Measurements from ENCODE around the gene HES4. TPM values are rescaled to one million over a fixed set of nuclear protein-coding genes. Genes with fewer than 3 reads are reported as not detected.

HES4 gene, protein sequence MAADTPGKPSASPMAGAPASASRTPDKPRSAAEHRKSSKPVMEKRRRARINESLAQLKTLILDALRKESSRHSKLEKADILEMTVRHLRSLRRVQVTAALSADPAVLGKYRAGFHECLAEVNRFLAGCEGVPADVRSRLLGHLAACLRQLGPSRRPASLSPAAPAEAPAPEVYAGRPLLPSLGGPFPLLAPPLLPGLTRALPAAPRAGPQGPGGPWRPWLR
- polyA plus RNA-seq (2011; rRNA removed), result 5.6 and 10.8 TPM in 2 replicates
- 1.7 and 2.0 TPM in 2 replicates for polyA minus RNA-seq (2011; rRNA and poly(A)+ RNA removed)

DNA sequence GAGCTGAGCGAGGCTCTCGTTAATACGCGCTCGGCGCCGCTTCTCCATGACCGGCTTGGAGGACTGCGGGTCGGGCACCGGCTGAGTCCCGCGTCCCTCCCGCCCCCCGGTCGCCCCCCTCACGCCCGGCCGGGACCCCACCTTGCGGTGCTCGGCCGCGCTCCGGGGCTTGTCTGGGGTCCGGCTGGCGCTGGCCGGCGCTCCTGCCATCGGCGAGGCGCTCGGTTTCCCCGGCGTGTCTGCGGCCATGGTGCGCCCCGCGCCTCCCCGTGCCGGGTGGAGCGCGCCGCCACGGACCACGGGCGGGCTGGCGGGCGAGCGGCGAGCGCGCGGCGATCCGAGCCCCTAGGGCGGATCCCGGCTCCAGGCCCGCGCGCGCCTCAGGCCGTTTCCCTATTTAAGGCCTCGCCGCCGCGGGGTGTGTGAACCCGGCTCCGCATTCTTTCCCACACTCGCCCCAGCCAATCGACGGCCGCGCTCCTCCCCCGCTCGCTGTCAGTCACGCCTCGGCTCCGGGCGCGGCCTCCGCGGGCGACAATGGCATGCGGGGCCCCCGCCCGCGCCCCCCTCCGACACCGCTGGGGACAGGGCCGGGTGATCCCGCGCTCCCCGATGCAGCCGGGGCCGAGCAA is at the start of gene HES4:
Gene HES4 (minus strand): TSS at position 373 of the 632 bp plus-strand sequence. CDS start 124 bp downstream, at position 249.
- H3K36me3 ChIP-seq (ENCODE audit: control insufficient read depth, insufficient read depth, low read length), result no peaks in the 10 kb centered on the region; the same call in none of the 2 replicates
- no peaks in the 10 kb centered on the region for H3K27me3 ChIP-seq (ENCODE audit: control insufficient read depth, insufficient read depth, low read length)
- peak; percentile 53 for DNase-seq (ENCODE audit: low read depth)
- TF ChIP-seq, protein P1, sequence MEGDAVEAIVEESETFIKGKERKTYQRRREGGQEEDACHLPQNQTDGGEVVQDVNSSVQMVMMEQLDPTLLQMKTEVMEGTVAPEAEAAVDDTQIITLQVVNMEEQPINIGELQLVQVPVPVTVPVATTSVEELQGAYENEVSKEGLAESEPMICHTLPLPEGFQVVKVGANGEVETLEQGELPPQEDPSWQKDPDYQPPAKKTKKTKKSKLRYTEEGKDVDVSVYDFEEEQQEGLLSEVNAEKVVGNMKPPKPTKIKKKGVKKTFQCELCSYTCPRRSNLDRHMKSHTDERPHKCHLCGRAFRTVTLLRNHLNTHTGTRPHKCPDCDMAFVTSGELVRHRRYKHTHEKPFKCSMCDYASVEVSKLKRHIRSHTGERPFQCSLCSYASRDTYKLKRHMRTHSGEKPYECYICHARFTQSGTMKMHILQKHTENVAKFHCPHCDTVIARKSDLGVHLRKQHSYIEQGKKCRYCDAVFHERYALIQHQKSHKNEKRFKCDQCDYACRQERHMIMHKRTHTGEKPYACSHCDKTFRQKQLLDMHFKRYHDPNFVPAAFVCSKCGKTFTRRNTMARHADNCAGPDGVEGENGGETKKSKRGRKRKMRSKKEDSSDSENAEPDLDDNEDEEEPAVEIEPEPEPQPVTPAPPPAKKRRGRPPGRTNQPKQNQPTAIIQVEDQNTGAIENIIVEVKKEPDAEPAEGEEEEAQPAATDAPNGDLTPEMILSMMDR (IDR thresholded peaks at IDR 0.05; ENCODE audit: insufficient read depth, low read depth, low read length), result no peak
- CTCF ChIA-PET, result interaction anchor here (0.6 to 4.4 kb wide), 7 partner anchors 16 to 206 kb away, joined by 3 to 37 read pairs (median 4); no protein-coding TSS in a partner anchor
- H3K4me3 ChIP-seq (ENCODE audit: low read depth, low read length), result peak within 1 kb of the TSS; percentile 85
- POLR2A ChIA-PET, result interaction anchor here (0.6 kb wide), 1 partner anchor 36 kb away, joined by 3 read pairs; no protein-coding TSS in a partner anchor

DNA sequence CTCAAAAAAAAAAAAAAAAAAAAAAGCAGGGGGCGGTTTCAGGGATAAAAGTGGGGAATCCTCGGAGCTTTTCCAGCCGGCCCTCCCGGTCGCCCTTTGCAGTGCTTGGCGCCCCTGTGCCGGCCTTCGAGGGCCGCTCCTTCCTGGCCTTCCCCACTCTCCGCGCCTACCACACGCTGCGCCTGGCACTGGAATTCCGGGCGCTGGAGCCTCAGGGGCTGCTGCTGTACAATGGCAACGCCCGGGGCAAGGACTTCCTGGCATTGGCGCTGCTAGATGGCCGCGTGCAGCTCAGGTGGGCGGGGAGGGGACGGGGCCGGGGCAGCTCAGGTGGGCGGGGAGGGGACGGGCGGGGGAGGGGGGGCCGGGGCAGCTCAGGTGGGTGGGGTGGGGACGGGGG is 48.9 kb upstream of the HES4 start:
- Histone ChIP-seq H3K36me3 (ENCODE audit: control insufficient read depth, insufficient read depth, low read length) (peaks cover 48% of the 10 kb centered on the region), H3K27me3 (ENCODE audit: control insufficient read depth, insufficient read depth, low read length) (no peaks in the 10 kb centered on the region), H3K4me3 (ENCODE audit: low read depth, low read length) (no peak overlapping the region)
- TF ChIP-seq, protein P1 (IDR thresholded peaks at IDR 0.05; ENCODE audit: insufficient read depth, low read depth, low read length), result no peak
- ChIA-PET POLR2A (no interaction called here), CTCF (no interaction called here)
- DNase-seq (ENCODE audit: low read depth), result no peak

DNA sequence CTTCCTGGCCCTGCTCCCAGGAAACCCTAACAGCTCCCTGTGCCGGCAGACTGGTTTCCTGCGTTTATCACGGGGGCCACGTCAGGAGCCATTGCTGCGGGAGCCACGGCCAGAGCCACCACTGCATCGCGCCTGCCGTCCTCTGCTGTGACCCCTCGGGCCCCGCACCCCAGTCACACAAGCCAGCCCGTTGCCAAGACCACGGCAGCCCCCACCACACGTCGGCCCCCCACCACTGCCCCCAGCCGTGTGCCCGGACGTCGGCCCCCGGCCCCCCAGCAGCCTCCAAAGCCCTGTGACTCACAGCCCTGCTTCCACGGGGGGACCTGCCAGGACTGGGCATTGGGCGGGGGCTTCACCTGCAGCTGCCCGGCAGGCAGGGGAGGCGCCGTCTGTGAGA is 48.1 kb upstream of the HES4 start:
- TF ChIP-seq, protein P1 (IDR thresholded peaks at IDR 0.05; ENCODE audit: insufficient read depth, low read depth, low read length), result no peak
- H3K36me3 ChIP-seq (ENCODE audit: control insufficient read depth, insufficient read depth, low read length), result peaks cover 47% of the 10 kb centered on the region
- POLR2A ChIA-PET, result no interaction called here
- no peak overlapping the region for H3K4me3 ChIP-seq (ENCODE audit: low read depth, low read length)
- no peak for DNase-seq (ENCODE audit: low read depth)
- CTCF ChIA-PET, result no interaction called here
- no peaks in the 10 kb centered on the region for H3K27me3 ChIP-seq (ENCODE audit: control insufficient read depth, insufficient read depth, low read length)

DNA sequence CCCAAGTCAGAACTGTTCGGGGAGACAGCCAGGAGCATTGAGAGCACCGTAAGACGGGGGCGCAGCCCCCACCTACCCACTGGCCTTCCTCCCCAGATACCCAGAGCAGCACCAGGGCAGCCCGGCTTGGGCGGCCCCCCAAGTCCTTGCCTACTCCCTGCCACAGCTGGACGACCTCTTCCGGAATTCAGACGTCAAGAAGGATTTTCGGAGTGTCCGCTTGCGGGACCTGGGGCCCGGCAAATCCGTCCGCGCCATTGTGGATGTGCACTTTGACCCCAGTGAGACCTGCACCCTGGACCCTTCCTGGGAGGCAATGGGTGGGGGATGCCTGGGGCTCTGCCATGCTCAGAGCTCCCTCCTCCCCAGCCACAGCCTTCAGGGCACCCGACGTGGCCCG is 47.5 kb upstream of the HES4 start:
- H3K4me3 ChIP-seq (ENCODE audit: low read depth, low read length), result no peak overlapping the region
- peaks cover 44% of the 10 kb centered on the region for H3K36me3 ChIP-seq (ENCODE audit: control insufficient read depth, insufficient read depth, low read length)
- no peak for DNase-seq (ENCODE audit: low read depth)
- ChIA-PET CTCF (no interaction called here), POLR2A (no interaction called here)
- H3K27me3 ChIP-seq (ENCODE audit: control insufficient read depth, insufficient read depth, low read length), result no peaks in the 10 kb centered on the region
- TF ChIP-seq, protein P1 (IDR thresholded peaks at IDR 0.05; ENCODE audit: insufficient read depth, low read depth, low read length), result no peak

DNA sequence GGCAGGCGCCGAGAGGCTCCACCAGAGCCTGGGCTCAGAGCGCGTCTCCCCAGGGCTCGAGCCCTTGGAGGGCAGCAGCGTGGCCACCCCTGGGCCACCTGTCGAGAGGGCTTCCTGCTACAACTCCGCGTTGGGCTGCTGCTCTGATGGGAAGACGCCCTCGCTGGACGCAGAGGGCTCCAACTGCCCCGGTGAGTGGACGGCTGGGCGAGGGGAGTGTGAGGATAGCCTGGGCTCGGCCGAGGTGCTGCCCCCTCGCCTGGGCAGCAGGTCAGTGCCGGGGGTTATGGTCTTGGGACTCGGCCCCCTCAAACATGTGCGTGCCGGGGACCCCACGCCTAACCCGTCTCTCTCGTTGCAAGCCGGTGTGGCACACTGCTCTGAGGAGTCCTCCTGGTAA is 46.9 kb upstream of the HES4 start:
- CTCF ChIA-PET, result no interaction called here
- POLR2A ChIA-PET, result no interaction called here
- H3K4me3 ChIP-seq (ENCODE audit: low read depth, low read length), result no peak overlapping the region
- DNase-seq (ENCODE audit: low read depth), result no peak
- no peaks in the 10 kb centered on the region for H3K27me3 ChIP-seq (ENCODE audit: control insufficient read depth, insufficient read depth, low read length)
- TF ChIP-seq, protein P1 (IDR thresholded peaks at IDR 0.05; ENCODE audit: insufficient read depth, low read depth, low read length), result no peak
- peaks cover 43% of the 10 kb centered on the region for H3K36me3 ChIP-seq (ENCODE audit: control insufficient read depth, insufficient read depth, low read length)

Data from BJ (cell line).